GM21515 (cell line): Measurements from ENCODE around the gene OR7C1.
"Not testable (repeated sequence)": the region's sequence is repeated elsewhere in the genome, so short reads cannot be mapped to it uniquely, and the experiment has no call there.

Experiments used
- ATAC-seq: cut with Tn5 transposase; IDR thresholded peaks from one replicate; pipeline ENCODE4 v1.9.1; 2021; ENCODE audit not compliant: unreplicated experiment

The OR7C1 gene

DNA sequence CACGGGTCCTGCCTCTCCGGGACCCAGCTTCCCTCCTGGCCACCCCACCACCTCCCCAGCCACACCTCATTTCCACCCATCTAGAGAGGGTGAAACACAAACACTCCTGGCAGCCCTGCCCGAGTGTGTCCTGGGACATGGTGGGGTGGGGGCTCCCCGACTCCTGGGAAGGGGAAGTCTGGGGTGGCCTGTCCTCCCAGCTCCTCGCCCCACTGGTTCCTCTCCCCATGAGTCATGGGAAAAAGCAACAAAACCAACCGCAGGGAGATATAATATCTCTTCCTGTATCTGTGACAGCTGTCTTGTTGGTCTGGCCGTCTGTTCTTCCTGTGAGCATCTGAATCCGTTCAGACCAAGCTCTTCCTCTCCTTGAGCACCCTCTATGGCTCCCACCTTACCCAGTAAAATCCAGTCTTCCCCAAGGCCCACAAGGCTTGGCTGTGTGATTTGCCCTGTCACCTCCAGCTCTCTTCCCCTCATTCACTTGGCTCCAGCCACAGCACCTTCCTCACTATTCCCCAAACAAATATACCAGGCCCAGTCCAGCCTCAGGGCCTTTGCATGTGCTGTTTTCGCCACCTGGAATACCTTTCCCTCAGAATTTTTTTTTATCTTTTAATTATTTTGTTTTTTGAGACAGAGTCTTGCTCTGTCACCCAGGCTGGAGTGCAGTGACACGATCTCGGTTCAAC is 49.7 kb downstream of the OR7C1 start:
- not testable (repeated sequence) for ATAC-seq

DNA sequence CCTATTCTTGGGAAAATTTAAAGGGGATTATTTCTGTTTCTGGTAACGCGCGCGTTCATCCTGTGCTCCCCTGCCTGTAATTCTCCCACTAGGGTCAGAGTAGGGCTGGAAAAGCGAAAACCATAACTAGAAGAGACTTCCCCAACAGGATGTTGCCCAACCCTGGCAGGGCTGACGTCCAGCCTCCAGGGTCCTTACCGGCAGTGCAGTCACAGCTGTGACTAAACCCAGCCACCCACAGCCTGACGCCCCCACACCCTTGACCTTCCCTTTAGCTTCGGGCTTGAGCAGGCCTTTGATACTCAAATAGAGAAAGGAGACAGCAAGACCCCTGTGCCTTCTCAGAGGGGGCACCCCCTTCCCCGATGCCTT is 50.3 kb downstream of the OR7C1 start:
- not testable (repeated sequence) for ATAC-seq

DNA sequence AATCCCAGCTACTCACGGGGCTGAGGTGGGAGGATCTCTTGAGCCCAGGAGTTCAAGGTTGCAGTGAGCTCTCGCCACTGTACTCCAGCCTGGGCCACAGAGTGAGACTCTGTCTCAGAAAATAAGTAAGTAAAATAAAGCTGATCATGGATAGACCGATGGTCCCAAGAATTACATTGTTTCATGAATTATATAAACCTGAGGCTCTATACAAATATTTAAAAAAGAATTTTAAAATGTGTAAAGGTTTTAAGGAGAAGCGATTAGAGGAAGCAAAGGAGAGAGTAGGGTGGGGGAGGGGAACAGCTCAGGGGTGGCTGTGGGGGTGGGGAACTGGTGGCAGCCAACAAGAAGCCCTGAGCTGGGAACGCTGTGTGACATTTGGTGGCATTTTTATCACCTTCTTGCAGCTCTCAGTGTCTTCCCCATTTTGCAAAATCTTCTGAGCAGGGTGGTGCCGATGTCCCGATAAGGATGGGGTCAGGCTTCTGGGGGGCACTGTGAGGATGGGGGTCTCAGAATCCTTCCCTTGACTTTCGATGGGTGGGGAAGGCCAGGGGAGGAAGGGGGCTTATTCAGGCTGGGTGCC is 51.5 kb downstream of the OR7C1 start:
- not testable (repeated sequence) for ATAC-seq

DNA sequence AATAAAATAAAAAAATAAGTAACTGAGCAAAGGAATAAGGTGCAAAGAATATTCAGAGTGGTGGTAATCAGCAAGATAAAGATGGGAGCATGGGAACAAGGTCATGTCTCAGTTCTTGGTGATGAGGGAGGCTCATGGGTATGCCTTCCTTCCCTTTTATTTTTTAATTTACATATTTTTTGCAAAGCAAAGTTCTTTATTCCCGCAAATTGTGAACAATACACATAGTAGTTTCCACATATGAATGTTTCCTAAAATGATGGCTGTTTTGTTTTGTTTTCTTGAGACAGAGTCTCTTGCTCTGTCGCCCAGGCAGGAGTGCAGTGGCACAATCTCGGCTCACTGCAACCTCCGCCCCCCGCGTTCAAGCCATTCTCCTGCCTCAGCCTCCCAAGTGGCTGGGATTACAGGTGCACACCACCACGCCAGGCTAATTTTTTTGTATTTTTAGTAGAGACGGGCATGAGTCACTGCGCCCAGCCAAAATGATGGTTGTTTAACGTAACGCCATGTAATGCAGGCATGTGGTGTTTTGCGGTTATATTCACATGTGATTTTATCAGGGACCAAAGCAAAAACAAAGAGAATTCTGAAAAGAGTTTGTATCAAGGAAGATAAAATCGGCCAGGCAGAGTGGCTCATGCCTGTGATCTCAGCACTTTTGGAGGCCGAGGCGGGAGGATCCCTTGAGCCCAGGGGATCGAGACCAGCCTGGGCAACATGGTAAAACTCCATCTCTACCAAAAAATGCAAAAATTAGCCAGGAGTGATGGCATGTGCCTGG is 52.2 kb downstream of the OR7C1 start:
- no peak for ATAC-seq

DNA sequence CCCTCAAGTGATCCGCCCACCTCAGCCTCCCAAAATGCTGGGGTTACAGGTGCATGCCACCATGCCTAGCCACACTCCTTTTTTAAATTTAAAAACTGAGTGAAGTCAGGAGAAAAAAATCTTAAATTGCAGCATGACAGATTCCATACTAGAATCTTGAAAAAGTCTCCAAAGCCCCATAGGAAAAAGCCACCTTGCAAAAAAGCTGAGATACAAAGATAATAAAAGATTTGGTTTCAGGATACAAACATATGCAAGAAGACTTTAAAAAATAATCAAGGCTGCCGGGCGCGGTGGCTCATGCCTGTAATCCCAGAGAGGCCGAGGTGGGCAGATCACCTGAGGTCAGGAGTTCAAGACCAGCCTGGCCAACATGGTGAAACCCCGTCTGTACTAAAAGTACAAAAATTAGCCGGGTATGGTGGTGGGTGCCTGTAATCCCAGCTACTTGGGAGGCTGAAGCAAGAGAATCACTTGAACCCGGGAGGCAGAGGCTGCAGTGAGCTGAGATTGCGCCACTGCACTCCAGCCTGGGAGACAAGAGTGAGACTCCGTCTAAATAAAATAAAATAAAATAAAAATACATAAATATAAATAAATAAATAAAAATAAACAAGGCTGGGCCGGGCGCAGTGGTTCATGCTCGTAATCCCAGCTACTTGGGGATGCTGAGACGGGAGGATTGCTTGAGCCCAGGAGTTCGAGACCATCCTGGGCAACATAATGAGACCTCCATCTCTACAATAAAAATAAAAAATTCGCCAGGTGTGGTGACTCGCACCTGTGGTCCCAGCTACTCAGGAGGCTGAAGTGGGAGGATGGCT is 53.1 kb downstream of the OR7C1 start:
- ATAC-seq = not testable (repeated sequence)

DNA sequence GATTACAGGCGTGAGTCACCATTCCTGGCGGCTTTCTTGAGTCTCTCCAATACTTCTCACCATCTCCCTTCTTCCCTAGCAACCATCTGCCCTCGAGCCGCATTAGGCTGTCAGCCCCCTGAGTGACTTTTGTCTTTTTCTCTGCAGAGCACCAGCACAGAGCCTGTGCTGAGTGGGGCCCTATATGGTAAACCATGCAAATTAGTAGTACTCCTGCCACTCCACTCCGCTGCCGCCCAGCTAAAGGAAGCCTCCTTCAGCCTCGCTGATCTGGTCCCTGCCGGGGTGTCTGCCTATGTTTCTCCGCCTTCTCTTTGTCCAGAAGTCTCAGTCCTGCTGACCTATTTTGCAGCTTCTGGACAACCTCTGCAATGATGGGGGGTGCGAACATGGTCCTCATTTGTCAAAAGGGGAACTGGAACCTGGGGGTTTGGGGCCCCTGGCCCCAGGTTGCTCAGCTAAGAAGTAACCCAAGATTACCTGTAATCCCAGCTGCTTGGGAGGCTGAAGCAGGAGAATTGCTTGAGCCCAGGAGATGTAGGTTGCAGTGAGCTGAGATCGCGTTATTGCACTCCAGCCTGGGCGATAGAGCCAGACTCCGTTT is 54.3 kb downstream of the OR7C1 start:
- ATAC-seq = not testable (repeated sequence)

DNA sequence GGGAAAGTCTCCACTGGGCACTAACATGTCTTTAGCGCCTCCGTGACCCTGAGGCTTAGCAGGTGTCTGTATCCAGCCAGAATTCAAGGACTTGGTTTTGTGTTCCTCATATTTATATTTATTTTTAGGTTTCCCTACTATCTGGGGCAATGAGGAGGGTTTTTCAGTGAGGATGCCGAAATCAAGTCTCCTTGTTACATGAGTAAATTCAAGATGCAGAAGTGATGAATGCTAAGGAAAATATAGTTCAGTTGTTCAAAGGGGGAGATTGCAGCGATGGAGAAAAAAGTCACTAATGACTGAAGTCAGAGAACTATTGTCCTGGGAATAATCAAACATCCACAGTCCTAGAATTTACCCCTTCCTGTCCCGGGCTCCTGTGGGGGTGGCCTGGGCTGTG is 55.8 kb downstream of the OR7C1 start:
- no peak for ATAC-seq

DNA sequence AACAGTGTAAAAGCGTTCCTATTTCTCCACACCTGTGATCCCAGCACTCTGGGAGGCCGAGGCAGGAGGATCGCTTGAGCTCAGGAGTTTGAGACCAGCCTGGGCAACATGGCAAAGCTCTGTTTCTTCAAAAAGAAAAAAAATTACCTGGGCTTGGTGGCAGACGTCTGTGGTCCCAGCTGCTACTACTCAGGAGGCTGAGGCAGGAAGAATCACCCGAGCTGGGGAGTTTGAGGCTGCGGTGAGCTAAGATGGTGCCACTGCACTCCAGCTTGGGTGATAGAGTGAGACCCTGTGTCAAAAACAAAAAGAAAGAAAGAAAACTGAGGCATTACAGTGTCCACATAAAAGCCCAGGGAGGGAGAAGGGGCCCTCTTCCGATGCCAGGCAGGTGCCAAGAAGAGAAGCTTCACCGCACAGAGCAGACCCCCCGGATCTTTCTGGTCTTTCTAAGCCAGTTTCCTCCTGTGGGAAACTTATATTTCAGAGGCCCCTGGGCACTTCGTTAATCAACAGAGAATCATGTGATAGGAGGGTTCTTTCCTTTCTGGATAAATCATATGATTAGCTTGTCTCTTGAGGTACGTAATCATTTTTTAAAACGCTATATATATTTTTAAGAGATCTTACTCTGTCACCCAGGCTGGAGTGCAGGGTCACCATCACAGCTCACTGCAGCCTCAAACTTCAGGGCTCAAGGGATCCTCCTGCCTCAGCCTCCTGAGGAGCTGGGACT is 56.7 kb downstream of the OR7C1 start, which contains the start of gene ADGRE2:
TSS of gene ADGRE2 (minus strand) at position 451 of the 736 bp plus-strand sequence. CDS start 1,804 bp downstream, outside the sequence.
- ATAC-seq = not testable (repeated sequence)

DNA sequence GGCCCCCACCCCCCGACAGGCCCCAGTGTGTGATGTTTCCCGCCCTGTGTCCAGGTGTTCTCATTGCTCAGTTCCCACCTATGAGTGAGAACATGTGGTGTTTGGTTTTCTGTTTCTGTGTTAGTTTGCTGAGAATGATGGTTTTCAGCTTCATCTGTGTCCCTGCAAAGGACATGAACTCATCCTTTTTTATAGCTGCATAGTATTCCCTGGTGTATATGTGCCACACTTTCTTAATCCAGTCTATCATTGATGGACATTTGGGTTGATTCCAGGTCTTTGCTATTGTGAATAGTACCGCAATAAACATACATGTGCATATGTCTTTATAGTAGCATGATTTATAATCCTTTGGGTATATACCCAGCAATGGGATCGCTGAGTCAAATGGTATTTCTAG is 57.3 kb downstream of the OR7C1 start:
- not testable (repeated sequence) for ATAC-seq

DNA sequence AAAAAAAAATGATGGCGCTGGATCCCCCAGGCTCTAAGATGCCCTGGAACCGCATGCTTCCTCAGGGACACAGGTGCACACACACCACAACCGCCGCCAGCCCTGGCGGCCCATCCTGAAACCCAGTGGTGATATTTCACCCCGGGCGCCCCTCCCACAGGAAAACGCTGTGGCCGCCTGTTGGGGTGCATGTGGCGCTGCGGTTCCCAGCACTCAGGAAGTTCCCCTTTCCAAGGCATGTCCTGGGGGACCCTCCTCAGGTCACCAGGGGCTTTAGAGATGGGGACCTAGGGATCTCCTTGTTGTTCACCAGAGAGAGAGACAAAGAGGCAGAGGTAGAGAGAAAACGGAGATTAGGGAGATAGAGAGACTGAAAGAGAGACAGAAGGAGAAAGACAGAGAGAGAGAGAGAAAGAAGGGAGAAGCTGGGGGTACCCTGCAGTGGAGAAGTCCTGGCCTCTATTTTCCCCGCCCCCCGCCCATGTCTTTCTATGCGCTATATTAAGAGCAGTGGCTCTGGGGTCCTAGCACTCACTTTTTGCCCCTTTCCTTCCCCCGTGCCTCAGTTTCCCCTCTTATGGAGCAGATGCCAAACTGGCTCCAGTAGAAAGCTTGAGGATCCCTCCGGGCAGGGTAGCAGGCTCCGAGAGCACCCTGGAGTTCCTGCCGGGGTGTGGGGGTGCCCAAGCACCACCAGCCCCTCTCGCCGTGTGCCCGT is 59.0 kb downstream of the OR7C1 start:
- no peak for ATAC-seq

DNA sequence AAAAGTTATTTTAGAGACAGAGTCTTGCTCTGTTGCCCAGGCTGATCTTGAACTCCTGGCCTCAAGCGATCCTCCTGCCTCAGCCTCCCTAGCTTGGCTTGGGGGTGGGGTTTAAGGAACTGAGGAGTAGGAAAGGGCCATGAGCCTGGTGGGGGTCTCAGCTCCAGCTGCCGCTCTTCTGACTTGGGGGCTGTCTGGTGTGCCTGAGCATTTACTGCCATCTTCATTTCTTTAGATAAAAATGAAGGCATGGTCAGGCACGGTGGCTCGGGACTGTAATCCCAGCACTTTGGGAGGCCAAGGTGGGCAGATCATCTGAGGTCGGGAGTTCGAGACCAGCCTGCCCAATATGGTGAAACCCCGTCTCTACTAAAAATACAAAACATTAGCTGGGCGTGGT is 59.7 kb downstream of the OR7C1 start:
- ATAC-seq = not testable (repeated sequence)

DNA sequence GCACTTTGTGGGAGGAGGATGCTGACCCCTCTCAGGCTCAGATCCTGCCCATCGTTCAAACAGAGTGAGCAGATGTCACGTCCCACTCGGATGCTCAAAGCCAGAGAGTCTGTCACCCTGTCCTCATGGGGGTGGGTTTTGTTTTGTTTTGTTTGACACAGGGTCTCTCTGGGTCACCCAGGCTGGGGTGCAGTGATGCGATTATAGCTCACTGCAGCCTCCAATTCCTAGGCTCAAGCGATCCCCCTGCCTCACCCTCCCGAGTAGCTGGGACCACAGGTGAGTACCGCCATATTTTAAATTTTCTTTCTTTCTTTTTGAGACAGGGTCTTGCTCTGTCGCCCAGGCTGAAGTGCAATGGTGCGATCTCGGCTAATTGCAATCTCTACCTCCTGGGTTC is 60.6 kb downstream of the OR7C1 start:
- ATAC-seq = no peak

DNA sequence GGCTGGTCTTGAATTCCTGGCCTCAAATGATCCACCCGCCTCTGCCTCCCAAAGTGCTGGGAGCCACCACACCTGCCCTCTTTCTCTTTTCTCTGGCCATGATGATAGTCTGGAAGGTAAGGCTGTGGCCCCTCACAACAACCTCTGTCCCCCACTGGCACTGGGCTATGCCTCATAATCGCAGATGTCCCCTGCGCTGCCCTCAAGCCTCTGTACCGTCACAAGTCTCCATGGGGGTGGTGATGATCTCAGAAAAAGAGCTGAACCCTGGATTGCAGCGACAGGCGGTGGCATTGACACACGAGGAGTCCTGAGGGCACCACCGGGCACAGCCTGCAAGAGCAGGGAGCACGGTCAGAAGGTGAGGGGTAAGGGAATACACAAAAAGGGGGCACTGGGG is 61.3 kb downstream of the OR7C1 start:
- not testable (repeated sequence) for ATAC-seq

DNA sequence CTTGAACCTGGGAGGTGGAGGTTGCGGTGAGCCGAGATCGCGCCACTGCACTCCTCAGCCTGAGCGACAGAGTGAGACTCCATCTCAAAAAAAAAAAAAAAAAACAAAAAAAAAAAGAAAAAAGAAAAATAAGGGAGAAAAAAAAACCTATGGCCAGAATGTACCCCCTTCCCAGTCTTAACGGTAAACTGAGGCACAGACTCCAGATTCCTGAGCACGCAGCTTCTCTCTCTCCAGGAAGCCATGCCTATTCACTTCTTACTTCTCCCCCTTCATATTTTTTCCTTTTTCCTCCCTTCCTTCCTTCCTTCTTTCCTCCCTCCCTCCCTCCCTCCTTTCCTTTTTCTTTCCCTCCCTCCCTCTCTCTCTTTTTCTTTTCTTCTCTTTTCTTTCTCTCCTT is 62.0 kb downstream of the OR7C1 start:
- no peak for ATAC-seq

DNA sequence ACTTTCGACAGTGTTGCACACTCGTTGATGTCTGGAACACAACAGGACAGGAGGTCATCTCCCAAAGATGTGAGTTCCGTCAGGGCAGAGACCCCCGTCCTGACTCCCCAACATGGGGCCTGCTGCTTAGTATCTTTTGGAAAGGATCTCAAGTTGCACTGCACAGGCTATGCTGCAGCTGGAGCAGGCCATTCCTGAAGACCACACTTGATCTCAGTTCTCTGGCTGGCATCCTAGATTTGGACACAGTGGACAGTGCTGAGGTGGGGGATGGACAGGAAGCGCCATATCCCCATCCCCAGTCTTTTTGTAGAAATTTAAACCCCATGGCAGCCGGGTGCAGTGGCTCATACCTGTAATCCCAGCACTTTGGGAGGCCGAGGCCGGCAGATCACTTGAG is 62.5 kb downstream of the OR7C1 start:
- ATAC-seq = no peak

DNA sequence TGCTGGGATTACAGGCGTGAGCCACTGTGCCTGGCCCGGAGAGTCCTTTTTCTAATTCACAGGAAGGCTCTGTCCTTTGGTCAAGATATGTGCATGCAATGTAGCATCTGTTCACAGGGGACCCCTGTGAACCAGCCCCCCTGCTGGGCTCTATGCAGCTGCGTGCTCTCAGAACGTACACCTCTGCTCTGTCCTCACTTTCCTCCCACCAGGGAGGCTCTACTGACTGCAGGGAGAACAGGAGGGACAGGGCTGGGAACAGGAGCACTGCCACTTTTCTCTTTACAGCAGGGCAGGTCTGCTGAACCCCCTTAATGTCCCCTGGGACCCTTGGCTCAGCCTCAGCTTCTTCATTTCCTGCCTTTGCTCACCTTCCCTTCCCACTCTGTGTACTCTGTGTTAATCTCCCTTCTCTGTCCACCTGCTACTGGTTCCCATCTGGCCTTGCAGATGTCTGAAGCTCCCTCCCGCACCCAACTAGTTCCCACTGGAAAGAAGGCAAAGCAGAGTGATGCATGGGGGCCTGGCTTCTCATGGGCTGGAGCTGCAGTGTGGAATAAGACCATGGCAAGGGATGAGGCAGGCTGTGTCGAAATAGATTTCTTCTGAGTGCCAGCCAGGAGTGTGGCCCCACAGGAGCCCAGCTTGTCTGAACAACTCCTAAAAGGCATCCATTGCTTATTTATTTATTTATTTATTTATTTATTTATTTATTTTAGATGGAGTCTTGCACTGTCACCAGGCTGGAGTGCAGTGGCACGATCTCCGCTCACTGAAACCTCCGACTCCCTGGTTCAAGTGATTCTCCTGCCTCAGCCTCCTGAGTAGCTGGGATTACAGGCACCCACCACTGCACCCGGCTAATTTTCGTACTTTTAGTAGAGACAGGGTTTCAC is 63.8 kb downstream of the OR7C1 start:
- no peak for ATAC-seq

DNA sequence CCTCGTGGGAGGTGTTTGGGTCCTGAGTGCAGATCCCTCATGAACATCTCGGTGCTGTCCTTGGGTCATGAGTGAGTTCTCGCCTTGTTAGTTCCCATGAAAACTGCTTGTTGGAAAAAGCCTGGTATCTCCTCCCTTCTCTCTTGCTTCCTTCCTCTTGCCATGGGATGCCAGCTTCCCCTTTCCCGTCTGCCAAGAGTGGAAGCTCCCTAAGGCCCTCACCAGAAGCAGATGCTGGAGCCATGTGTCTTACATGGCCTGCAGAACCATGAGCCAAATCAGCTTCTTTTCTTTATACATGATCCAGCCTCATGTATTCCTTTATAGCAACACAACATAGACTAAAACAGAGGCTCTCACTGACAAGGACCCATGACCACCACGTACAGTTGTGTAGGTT is 64.8 kb downstream of the OR7C1 start:
- no peak for ATAC-seq

DNA sequence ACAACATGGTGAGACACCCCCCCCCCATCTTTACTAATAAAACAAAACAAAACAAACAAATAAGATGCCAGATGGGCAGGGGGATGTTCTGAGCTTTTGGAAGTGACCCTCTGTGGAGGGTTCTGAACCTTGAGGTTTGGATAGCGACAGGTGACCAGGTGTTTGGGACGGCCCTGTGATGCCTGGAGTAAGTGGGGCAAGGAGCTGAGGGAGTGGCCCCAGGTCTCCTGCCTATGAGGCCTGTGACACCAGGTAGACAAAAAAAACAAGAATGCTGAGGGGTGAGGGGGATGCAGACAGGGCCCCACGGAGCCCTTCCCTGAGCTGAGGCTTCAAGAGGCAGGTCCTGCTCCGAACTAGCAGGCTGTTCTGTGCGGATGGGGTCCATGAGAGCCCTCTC is 65.8 kb downstream of the OR7C1 start:
- no peak for ATAC-seq
